HG03558 (cell line): ENCODE data around the gene CNGA3.
"Not testable (repeated sequence)": the region's sequence is repeated elsewhere in the genome, so short reads cannot be mapped to it uniquely, and the experiment has no call there.

ENCODE experiments used
- ATAC-seq: cut with Tn5 transposase; IDR thresholded peaks from one replicate; pipeline ENCODE4 v1.9.1; 2021; ENCODE audit warnings: moderate number of reproducible peaks; ENCODE audit not compliant: unreplicated experiment; ENCODE audit errors: extremely low read depth

CNGA3 gene

DNA sequence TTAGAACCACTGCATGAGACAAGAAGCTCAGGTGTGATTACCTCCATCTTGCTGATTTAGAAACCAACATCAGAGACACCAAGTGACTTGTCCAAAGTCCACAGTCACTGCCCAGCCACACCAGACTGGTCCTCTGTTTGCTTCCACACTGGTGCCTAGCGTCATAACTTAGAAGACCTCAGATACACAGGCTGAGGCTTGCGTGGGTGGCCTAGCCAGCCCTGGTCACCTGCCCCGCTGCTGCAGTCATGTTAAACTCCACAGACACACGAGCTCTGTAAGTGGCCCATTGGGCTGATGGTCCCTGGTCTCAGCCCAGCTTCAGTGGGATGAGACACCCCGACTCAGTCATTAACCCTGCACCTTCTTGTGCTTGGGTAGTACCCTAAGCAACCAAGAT, 47.1 kb downstream of the CNGA3 start:
- ATAC-seq, result no peak

DNA sequence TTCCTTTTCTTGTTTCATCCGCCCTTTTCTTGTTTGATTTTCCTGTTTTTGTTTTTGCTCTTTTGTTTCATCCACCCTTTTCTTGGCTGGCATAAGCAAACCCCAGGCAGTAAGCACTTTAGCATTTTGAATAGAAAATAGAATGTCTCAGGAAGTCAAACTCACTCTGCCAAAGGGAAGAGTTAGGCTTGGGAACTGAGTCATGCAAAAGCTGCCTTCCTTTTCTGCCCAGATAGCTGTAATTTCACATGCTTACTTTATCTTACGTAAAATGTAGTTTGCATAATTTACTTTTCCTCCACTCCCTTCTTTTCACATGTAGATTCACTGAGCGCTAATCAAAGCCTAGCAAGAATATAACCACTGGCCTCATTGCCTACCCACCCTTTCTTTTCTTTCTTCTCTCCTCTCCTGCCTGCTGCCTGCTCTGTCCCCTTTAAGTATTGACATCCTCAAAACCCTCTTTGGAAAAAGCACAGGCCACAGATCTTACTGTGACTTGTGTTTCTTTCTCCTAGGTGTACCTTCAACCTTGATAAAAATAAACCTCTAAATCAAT, 48.4 kb downstream of the CNGA3 start:
- no peak for ATAC-seq

GRCh38 chr2:98395977-98396376, 49.7 kb downstream of the CNGA3 start:
- no peak for ATAC-seq

GRCh38 chr2:98396745-98397355, 50.6 kb downstream of the CNGA3 start:
- no peak for ATAC-seq

- ATAC-seq, result no peak
Observed at GRCh38 chr2:98399140-98399539, 52.9 kb downstream of the CNGA3 start.

GRCh38 chr2:98403878-98404277, 57.6 kb downstream of the CNGA3 start:
- no peak for ATAC-seq

GRCh38 chr2:98404556-98405250, 58.4 kb downstream of the CNGA3 start:
- ATAC-seq, result no peak

GRCh38 chr2:98405301-98405700, 59.0 kb downstream of the CNGA3 start:
- no peak for ATAC-seq

GRCh38 chr2:98408155-98408554, 61.9 kb downstream of the CNGA3 start:
- no peak for ATAC-seq

- no peak for ATAC-seq
Observed at GRCh38 chr2:98412751-98413458, 66.6 kb downstream of the CNGA3 start.

GRCh38 chr2:98414246-98414645, 68.0 kb downstream of the CNGA3 start:
- ATAC-seq, result not testable (repeated sequence)

DNA sequence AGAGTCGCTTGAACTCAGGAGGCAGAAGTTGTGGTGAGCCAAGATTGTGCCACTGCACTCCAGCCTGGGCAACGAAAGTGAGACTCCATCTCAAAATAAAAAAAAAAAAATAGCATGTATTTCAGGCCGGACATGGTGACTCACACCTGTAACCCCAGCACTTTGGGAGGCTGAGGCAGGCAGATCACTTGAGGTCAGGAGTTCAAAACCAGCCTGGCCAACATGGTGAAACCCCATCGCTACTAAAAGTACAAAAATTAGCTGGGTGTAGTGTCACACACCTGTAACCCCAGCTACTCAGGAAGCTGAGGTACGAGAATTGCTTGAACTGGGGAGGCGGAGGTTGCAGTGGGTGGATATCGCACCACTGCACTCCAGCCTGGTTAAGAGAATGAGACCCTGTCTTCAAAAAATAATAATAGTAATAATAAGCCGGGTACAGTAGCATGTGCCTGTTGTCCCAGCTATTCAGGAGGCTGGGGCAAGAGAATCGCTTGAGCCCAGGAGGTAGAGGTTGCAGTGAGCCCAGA, 69.5 kb downstream of the CNGA3 start:
- not testable (repeated sequence) for ATAC-seq

DNA sequence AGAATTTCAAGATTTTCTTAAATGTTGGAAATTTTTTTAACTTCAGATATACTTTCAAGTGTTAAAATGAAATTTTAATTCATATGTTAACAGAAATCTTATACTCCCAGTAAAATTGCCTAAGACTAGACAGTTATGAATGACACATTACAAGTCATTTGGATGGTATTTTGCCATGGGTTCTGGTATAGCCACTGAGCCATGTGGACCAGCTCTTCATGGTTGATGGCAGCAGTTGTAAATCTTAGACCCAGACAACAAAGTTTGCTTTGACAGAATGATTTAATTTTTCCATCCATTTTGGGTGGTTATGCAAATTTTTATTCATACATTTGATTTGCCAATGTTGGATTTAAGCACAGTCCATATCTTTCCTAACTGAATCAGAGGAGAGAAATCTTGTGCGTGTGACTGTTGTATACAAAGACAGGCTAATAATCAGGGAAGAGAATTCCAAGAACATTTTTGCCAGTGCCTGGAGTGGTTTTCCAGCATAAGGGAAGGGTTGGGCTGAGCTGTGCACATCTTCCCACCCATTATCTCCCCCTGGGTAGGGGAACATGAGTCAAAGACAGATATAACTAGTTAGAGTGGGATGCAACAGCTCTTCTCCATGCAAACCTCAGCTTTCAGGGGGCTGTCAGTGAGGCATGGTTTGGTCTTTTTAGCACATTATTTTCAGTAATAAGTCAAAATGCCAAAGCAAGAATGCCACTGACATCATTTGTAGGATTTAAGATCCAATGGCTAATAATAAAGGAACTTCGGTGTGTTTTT, 70.3 kb downstream of the CNGA3 start:
- ATAC-seq, result no peak

DNA sequence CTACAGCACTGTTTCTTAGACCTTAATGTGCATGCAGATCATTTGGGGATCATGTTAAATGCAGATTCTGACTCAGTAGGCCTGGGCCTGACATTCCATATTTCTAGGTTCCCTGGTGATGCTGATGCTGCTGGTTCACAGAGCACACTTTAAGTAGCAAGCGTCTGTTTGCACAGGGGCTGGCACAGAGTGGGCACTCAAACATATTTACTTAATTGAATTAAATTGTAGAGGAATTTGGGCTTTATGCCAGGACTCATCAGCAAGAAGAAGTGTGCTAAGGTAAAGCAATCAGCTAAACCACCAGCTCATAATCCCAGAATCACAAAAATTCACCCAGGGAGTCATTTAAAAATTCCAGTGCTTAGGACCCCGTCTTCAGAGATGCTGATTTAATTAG, 73.3 kb downstream of the CNGA3 start:
- no peak for ATAC-seq

DNA sequence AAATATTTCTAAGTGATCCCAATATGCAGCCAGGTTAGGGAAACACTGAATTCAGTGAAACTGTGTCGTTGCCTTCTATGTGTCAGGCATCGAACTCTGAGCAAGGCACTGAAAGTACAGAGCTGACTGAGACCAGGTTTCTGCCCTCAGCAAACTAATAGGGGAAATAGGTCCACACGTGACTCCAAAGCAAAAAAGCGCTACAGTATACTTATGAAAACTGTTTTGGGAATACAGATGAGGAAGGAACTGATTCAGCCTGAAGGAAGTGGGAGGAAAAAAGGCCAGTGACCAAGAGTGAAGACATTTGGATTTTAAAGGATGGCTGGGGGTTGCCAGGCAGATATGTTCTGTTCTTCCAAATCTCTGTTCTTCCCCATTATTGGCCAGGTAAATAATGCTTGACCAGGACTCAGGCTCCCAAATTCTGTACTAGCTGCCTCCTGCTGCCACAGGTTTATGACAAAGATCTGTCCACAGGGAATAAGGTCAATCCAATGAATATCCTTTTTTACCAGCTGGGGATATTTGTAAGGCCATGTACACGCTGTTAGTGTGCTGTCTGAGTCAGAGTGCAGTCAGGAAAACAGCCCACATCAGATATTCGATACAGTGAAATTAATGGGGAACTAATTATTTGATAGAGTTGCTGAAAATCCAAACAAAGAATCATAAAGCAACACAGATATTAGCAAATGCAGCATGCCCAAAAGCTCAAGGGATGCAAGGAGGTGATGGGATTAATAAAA, 73.9 kb downstream of the CNGA3 start:
- ATAC-seq, result no peak

- no peak for ATAC-seq
Observed at GRCh38 chr2:98422449-98422848, 76.2 kb downstream of the CNGA3 start.

DNA sequence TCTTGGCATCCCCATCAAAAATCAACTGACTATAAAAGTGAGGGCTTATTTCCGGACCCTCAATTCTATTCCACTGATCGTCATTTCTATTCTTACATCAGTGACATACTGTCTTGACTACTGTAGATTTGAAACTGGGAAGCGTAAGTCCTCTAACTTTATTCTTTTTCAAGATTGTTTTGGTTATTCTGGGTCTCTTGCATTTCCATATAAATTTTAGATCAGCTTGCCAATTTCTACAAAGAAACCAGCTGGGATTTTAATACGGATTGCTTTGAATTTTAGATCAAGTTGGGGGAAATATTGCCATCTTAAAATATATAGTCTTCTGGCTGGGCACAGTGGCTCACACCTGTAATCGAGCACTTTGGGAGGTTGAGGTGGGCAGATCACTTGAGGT, 80.5 kb downstream of the CNGA3 start:
- no peak for ATAC-seq

GRCh38 chr2:98432145-98432544, 85.9 kb downstream of the CNGA3 start:
- no peak for ATAC-seq

DNA sequence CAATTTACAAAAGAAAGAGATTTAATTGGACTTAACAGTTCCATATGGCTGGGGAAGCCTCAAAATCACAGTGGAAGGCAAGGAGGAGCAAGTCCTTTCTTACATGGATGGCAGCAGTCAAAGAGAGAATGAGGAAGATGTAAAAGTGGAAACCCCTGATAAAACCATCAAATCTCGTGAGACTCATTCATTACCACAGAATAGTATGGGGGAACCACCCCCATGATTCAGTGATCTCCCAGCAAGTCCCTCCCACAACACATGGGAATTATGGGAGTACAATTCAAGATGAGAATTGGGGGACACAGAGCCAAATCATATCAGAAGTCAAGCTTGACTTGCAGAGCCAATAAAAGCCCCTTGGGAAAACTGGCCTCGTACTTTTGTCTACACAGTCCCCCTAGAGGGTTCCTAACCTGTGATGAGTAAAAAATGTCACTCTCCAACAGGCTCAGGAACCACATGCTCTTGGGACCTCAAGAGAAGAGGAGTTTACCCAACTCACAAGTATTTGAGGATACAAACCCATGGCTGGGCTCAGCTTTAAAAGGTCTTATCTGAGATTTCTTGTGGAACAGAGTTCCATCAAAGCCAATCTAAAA, 87.2 kb downstream of the CNGA3 start:
- no peak for ATAC-seq
